Common myeloid progenitor, CD34-positive (primary cell): ENCODE measurements around the gene NOL4L.

Experiments
- CTCF ChIA-PET: fragments of 350-600 bp; sonication (Branson Sonifier 250); formaldehyde crosslinking; loops from one replicate; lab custom pipeline; 2021; ENCODE audit warnings: antibody characterized with exemption; lab: Charles Lee
- POLR2A ChIA-PET: fragments of 350-600 bp; sonication (Branson Sonifier 250); formaldehyde crosslinking; loops from one replicate; lab custom pipeline; 2021; ENCODE audit warnings: antibody characterized with exemption; lab: Charles Lee
- DNase-seq, 3 donors: peaks; one replicate each; pipeline versions ENCODE4 v3.0.0 to v3.0.0-alpha.2; 2013
- H3K27ac ChIP-seq, 2 experiments: 1 replicate in 1 of 2; 2 replicates in 1 of 2; pipeline ENCODE4 v1.7.0; 2013; ENCODE audit warnings: inconsistent platforms in 2 of 2, low read length in 2 of 2, mild to moderate bottlenecking in 2 of 2, low read depth in 1 of 2, moderate library complexity in 1 of 2; ENCODE audit not compliant: severe bottlenecking in 2 of 2, insufficient read depth in 1 of 2, poor library complexity in 1 of 2
- H3K27me3 ChIP-seq, 5 experiments: replicated peaks in 2 of 5; 1 replicate in 3 of 5; 2 replicates in 2 of 5; pipeline versions ENCODE4 v1.6.1 to v1.7.0; 2013; ENCODE audit warnings: low read length in 4 of 5, mild to moderate bottlenecking in 2 of 5, moderate library complexity in 2 of 5, inconsistent platforms in 1 of 5; ENCODE audit not compliant: insufficient read depth in 5 of 5, control insufficient read depth in 4 of 5
- H3K36me3 ChIP-seq, 4 experiments: 1 replicate in 2 of 4; 2 replicates in 2 of 4; pipeline versions ENCODE4 v1.6.1 to v1.7.0; 2013; ENCODE audit warnings: low read length in 3 of 4, control low read depth in 1 of 4, mild to moderate bottlenecking in 1 of 4; ENCODE audit not compliant: control insufficient read depth in 4 of 4, insufficient read depth in 4 of 4
- H3K4me1 ChIP-seq, 4 experiments: 1 replicate in 3 of 4; 2 replicates in 1 of 4; pipeline versions ENCODE4 v1.6.1 to v1.7.1; 2013; ENCODE audit warnings: low read length in 3 of 4, mild to moderate bottlenecking in 3 of 4, control low read depth in 1 of 4, inconsistent platforms in 1 of 4, moderate library complexity in 1 of 4; ENCODE audit not compliant: control insufficient read depth in 4 of 4, insufficient read depth in 4 of 4; ENCODE audit errors: control extremely low read depth in 1 of 4
- H3K4me3 ChIP-seq, 7 experiments: 1 replicate in 4 of 7; 2 replicates in 3 of 7; pipeline versions ENCODE4 v1.5.1 to v1.7.0; 2013; ENCODE audit warnings: mild to moderate bottlenecking in 7 of 7, low read length in 6 of 7, moderate library complexity in 6 of 7, inconsistent platforms in 2 of 7, low read depth in 2 of 7, control low read depth in 1 of 7; ENCODE audit not compliant: insufficient read depth in 4 of 7, control insufficient read depth in 1 of 7; ENCODE audit errors: extremely low read depth in 1 of 7
- H3K9me3 ChIP-seq, 5 experiments: 1 replicate in 4 of 5; 2 replicates in 1 of 5; pipeline versions ENCODE4 v1.6.1 to v1.7.1; 2013; ENCODE audit warnings: low read length in 4 of 5, mild to moderate bottlenecking in 2 of 5, inconsistent platforms in 1 of 5, low read depth in 1 of 5, moderate library complexity in 1 of 5; ENCODE audit not compliant: control insufficient read depth in 4 of 5, insufficient read depth in 2 of 5; ENCODE audit errors: control extremely low read depth in 1 of 5
- WGBS: methylation state at CpG from one replicate; pipeline ENCODE4 v1.1.5; 2013; ENCODE audit not compliant: insufficient coverage; 5-methylcytosine and 5-hydroxymethylcytosine counted together

Gene NOL4L

DNA sequence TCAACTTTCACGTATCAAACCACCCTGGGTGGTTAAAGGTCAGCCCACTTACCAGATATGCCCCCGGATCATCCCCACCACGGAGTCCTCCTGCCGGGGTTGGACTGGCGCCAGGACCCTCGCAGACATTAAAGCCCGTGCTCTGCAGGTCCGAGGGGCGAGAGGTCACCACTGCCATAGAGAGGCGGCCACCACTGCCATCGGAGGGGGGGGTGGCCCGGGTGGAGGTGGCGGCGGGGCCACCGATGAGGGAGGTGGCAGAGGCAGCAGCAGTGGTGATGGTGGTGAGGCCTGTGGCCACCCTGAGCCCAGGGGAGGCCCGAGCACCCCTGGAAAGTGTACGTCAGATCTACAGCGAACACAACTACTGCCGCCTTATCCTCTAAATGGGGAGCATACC, 150.7 kb downstream of the NOL4L start:
- CTCF ChIA-PET: interaction anchor here (0.7 to 3.0 kb wide), 2 partner anchors 14 to 84 kb away, joined by 3 to 11 read pairs; no protein-coding TSS in a partner anchor
- DNase-seq: no peak
- Histone ChIP-seq H3K9me3 (no peaks in the 10 kb centered on the region), H3K36me3 (peaks cover 39 to 100% (median 83%) of the 10 kb centered on the region in 4 experiments), H3K4me3 (no peak overlapping the region), H3K27ac (no peak overlapping the region), H3K4me1 (peaks cover 0 to 9% (median 0%) of the 10 kb centered on the region in 4 experiments), H3K27me3 (no peaks in the 10 kb centered on the region)
- POLR2A ChIA-PET: no interaction called here
- 95% methylated on average over 15 of the region's 19 CpGs for WGBS

DNA sequence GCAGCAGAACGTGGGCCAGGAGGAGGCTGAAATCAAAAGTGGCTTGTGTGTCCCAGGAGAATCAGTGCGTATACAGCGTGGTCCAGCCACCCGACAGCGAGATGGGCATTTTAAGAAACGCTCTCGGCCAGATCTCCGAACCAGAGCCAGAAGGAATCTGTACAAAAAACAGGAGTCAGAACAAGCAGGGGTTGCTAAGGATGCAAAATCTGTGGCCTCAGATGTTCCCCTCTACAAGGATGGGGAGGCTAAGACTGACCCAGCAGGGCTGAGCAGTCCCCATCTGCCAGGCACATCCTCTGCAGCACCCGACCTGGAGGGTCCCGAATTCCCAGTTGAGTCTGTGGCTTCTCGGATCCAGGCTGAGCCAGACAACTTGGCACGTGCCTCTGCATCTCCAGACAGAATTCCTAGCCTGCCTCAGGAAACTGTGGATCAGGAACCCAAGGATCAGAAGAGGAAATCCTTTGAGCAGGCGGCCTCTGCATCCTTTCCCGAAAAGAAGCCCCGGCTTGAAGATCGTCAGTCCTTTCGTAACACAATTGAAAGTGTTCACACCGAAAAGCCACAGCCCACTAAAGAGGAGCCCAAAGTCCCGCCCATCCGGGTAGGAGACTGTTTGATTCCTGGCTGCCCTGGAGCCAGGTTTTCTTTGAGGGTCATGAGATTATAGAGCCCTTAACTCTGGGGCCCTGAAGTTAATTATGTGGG, 151.7 kb downstream of the NOL4L start:
- POLR2A ChIA-PET: interaction anchor here (0.5 kb wide), 1 partner anchor 77 kb away, joined by 3 read pairs; no protein-coding TSS in a partner anchor
- Histone ChIP-seq H3K27me3 (no peaks in the 10 kb centered on the region), H3K9me3 (no peaks in the 10 kb centered on the region), H3K4me3 (no peak overlapping the region), H3K4me1 (peaks cover 0 to under 1% (median 0%) of the 10 kb centered on the region in 4 experiments), H3K36me3 (peaks cover 44 to 98% (median 82%) of the 10 kb centered on the region in 4 experiments), H3K27ac (no peak overlapping the region)
- DNase-seq: no peak
- WGBS: 94% methylated on average over 20 of the region's 20 CpGs
- CTCF ChIA-PET: no interaction called here

DNA sequence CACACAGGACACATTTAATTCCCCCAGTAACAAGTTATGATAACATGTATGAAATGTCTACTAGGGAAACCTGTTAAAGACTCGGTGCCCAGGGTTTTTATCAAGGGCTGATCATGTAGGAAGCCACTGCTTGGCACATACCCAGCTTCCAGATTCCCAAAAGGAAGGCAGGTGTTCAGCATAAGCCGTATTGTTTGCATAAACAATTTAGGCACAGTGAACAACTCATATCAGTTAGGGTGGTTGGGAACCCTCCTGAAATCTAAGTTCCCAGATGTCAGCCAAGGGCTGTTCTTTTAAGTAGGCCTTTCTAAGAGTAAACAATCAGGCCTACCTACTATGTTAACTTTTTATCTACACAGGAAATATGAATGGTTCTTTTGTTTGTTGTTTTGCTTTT, 152.9 kb downstream of the NOL4L start:
- DNase-seq: no peak
- H3K4me3 ChIP-seq: no peak overlapping the region
- H3K9me3 ChIP-seq: no peaks in the 10 kb centered on the region
- no peaks in the 10 kb centered on the region for H3K4me1 ChIP-seq
- no peak overlapping the region for H3K27ac ChIP-seq
- H3K36me3 ChIP-seq: peaks cover 44 to 96% (median 79%) of the 10 kb centered on the region in 4 experiments
- no peaks in the 10 kb centered on the region for H3K27me3 ChIP-seq
- 89% methylated on average over 2 of the region's 2 CpGs for WGBS
- ChIA-PET POLR2A (no interaction called here), CTCF (interaction anchor here (0.9 kb wide), 1 partner anchor 221 kb away, joined by 4 read pairs; no protein-coding TSS in a partner anchor)

DNA sequence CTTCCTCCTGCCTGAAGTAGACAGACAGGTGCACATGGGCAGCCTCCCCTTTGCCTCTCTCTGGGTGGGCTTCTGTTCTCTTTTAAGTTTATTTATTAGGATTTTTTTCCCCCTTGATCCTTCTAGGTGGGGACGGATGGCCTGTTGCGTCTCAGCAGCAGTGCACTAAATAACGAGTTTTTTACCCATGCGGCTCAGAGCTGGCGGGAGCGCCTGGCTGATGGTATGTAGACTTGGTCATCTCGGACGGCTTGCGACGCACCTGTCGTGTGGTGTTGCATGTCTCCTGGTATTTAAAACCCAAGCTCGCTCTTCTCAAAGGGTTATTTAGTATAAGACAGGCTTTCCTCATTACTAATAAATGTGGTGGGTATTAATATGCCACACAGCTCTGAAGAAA, 153.7 kb downstream of the NOL4L start:
- DNase-seq: no peak
- Histone ChIP-seq H3K27ac (no peak overlapping the region), H3K9me3 (no peaks in the 10 kb centered on the region), H3K4me1 (no peaks in the 10 kb centered on the region), H3K27me3 (no peaks in the 10 kb centered on the region), H3K4me3 (no peak overlapping the region), H3K36me3 (peaks cover 42 to 92% (median 74%) of the 10 kb centered on the region in 4 experiments)
- 100% methylated on average over 6 of the region's 12 CpGs for WGBS
- CTCF ChIA-PET: interaction anchor here (0.9 to 1.9 kb wide), 2 partner anchors 11 to 222 kb away, joined by 4 to 7 read pairs; no protein-coding TSS in a partner anchor
- POLR2A ChIA-PET: no interaction called here

DNA sequence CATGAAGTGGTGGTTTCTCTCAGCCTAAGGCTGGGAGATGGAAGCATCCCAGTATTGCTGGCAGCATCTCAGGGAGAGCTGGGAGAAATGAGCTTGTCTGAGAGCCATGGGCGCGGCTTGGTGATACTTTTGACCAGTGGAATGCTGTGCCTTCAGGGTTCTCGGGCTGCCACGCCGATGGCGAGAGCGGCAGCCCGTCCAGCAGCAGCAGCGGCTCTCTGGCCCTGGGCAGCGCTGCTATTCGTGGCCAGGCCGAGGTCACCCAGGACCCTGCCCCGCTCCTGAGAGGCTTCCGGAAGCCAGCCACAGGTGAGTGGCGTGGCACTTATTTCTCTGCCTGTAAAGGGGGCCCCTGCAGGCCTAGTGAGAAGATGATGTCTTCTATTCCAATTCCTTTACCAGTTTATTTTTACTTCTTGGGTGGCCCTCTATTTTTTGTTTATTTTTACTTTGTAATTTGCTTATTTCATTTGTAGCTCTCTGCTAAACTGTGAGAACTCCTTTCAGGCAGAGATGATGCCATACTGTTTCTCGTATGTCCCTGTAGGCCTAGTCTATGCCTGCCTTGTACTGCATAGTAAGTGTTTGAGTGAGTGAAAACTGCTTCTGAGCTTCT, 155.3 kb downstream of the NOL4L start:
- DNase-seq: no peak
- Histone ChIP-seq H3K27me3 (no peaks in the 10 kb centered on the region), H3K4me3 (no peak overlapping the region), H3K27ac (no peak overlapping the region), H3K36me3 (peaks cover 32 to 76% (median 59%) of the 10 kb centered on the region in 4 experiments), H3K4me1 (no peaks in the 10 kb centered on the region), H3K9me3 (no peaks in the 10 kb centered on the region)
- over 99% methylated on average over 15 of the region's 16 CpGs for WGBS
- ChIA-PET POLR2A (no interaction called here), CTCF (interaction anchor here (0.7 to 1.9 kb wide), 5 partner anchors 9 to 85 kb away, joined by 3 to 7 read pairs (median 3); no protein-coding TSS in a partner anchor)

DNA sequence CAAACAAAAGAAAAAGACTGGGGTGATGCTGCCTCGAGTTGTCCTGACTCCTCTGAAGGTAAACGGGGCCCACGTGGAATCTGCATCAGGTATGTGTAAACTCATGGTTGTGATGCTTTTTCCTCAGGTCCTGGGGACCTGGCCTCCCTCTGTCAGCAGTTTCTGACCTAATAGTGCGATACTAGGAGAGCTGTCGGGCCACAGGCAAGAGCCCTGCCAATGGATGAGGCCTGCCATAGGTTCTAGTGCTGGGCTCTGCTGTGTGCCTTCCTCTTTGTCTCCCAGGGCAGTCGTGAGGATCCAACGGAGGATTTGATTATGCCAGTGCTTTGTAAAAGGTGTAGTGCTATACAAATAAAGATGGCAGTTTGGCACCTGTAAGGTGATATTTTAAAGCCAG, 155.8 kb downstream of the NOL4L start:
- H3K27ac ChIP-seq: no peak overlapping the region
- ChIA-PET CTCF (interaction anchor here (0.7 to 2.0 kb wide), 4 partner anchors 11 to 78 kb away, joined by 3 to 7 read pairs (median 3); no protein-coding TSS in a partner anchor), POLR2A (no interaction called here)
- DNase-seq: no peak
- 95% methylated on average over 4 of the region's 7 CpGs for WGBS
- no peaks in the 10 kb centered on the region for H3K4me1 ChIP-seq
- no peak overlapping the region for H3K4me3 ChIP-seq
- H3K27me3 ChIP-seq: no peaks in the 10 kb centered on the region
- no peaks in the 10 kb centered on the region for H3K9me3 ChIP-seq
- H3K36me3 ChIP-seq: peaks cover 31 to 71% (median 55%) of the 10 kb centered on the region in 4 experiments
